ENCODE measurements around the gene PACS2.
"Not testable (repeated sequence)": the region's sequence is repeated elsewhere in the genome, so short reads cannot be mapped to it uniquely, and the experiment has no call there.

PACS2 gene

DNA sequence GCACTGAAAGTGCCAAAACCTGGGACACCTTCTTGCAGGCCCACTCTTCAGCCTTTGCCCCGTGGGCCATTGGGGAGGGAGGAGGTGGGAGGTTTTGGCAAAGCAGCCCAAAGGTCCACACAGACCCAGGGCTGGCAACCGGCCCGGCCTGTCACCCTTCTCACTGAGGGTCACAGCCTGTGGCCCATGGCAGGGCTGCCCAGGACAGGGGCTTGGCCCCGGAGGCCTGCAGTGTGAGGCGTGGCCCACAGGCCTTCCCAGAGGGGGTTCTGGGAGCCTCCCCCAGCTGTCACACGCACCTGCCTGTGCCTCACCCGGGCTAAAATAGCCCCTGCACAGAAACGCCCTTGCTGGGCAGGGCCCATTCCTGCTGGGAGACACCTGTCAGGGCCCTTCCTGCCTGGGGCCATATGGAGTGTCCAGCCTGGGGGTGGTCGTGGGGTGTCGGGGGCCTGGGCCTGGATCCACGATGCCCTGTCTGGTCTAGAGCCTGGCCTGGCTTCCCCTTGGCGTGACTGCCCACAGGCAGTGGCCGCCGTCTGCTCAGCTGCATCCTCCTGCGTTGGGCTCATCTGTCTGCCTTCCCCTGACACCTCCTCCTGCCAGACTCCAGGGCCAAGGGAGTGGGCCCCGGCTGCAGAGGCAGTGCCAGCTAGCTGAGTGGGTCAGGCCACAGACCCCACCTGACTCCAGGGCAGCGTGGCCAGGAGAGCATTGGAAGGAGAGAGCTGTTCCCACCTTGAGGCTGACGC is 19.2 kb downstream of the PACS2 start:
- H3K27ac ChIP-seq: no peak overlapping the region
- in situ Hi-C loops (cut with HindIII; ENCODE audit: low pct_ligation_motif_present, low sequenced_read_pairs): no loop called here

DNA sequence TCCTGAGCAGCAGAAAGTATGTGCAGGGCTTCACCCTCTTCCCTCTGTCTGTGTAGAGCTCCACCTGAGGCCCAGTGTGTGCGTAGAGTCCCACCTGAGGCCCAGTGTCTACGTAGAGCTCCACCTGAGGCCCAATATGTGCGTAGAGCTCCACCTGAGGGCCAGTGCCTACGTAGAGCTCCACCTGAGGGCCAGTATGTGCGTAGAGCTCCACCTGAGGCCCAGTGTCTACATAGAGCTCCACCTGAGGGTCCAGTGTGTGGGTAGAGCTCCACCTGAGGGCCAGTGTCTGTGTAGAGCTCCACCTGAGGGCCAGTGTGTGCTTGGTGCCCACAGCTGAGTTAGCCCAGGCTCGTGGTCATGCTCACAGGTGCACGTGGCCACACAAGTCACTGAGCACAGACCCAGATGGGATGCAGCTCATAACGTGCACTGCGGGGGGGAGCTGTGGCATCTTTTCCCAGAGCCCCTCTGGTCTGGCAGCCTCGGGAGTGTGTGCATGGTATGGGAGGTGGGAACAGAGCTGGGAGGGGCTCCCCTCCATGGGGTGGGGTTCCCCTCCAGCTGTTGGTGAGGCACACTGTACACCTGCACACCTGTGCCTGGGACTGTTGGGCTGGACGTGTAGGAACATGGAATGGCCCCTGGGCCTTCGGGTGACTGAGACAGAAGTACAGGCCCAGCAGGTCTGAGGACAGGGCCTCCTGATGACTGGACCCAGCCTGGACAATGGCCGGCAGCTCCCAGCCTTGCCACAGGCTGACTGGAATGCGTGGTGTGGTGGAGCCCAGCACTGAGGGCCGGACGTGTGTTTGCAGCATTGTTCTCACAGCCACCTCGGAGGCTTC is 20.1 kb downstream of the PACS2 start:
- Histone ChIP-seq H3K27ac (no peak overlapping the region), H3K36me3 (replicated peaks) (no peaks in the 10 kb centered on the region), H3K4me3 (ENCODE audit: low read depth, low read length) (no peak overlapping the region), H3K27me3 (replicated peaks) (no peaks in the 10 kb centered on the region)
- TF ChIP-seq, protein P1, sequence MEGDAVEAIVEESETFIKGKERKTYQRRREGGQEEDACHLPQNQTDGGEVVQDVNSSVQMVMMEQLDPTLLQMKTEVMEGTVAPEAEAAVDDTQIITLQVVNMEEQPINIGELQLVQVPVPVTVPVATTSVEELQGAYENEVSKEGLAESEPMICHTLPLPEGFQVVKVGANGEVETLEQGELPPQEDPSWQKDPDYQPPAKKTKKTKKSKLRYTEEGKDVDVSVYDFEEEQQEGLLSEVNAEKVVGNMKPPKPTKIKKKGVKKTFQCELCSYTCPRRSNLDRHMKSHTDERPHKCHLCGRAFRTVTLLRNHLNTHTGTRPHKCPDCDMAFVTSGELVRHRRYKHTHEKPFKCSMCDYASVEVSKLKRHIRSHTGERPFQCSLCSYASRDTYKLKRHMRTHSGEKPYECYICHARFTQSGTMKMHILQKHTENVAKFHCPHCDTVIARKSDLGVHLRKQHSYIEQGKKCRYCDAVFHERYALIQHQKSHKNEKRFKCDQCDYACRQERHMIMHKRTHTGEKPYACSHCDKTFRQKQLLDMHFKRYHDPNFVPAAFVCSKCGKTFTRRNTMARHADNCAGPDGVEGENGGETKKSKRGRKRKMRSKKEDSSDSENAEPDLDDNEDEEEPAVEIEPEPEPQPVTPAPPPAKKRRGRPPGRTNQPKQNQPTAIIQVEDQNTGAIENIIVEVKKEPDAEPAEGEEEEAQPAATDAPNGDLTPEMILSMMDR (IDR thresholded peaks at IDR 0.05; ENCODE audit: low read depth, low read length, missing control alignments): no peak
- in situ Hi-C loops (cut with HindIII; ENCODE audit: low pct_ligation_motif_present, low sequenced_read_pairs): no loop called here
- no peak for DNase-seq

More for the DNA sequence above, 19.2 kb downstream of the PACS2 start:
- Histone ChIP-seq H3K4me3 (ENCODE audit: low read depth, low read length) (no peak overlapping the region), H3K27me3 (replicated peaks) (no peaks in the 10 kb centered on the region), H3K36me3 (replicated peaks) (no peaks in the 10 kb centered on the region)
- no peak for DNase-seq
- TF ChIP-seq, protein P1 (IDR thresholded peaks at IDR 0.05; ENCODE audit: low read depth, low read length, missing control alignments): no peak

DNA sequence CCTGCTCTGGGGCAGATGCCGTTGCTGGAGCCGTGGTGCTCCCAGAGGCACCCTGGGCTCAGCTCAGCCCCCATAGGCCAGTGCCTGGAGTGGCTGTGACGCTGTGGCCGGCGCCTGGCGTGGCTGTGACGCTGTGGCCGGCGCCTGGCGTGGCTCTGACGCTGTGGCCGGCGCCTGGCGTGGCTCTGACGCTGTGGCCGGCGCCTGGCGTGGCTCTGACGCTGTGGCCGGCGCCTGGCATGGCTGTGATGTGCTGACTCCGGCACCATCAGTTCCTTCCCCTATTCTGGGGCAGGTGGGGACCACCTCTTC is 20.6 kb downstream of the PACS2 start:
- H3K4me3 ChIP-seq (ENCODE audit: low read depth, low read length); H3K27me3 ChIP-seq (replicated peaks); in situ Hi-C loops (cut with HindIII; ENCODE audit: low pct_ligation_motif_present, low sequenced_read_pairs); DNase-seq; H3K27ac ChIP-seq; H3K36me3 ChIP-seq (replicated peaks): not testable (repeated sequence)

DNA sequence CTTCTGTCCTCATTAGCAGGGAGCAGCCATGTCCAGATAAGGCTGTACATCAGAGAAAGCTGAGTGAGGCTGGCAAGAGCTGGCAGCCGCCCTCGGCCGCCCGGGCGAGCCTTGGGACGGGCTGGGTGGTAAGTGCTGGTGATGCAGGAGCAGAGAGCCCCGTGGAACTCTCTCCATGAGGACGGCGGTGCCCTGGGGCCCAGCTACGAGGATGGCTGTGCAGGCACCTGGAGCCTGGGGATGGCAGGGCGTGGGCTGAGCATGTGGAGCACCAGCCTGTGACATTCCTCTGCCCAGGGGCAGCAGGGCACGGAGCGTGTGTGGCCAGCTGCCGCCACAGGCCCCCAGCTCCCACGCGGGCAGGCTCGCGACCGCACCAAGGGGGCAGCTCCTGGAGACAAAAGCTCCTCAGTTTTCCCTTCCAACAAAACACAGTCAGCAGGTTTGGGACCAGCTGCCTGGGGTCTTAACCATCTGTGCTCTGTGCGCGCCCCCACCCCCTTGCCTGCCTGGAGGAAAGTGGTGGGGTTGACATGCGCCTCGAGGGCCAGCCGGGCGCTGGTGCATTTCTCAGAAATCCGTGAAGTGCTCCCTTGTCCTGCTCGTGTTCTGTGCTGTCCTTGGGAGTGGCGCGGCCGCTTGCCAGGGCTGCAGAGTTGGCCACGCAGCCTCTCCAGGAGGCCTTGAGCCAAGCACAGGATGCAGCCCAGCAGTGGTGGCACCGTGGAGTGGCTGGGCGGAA is 21.4 kb downstream of the PACS2 start:
- TF ChIP-seq, protein P1 (IDR thresholded peaks at IDR 0.05; ENCODE audit: low read depth, low read length, missing control alignments): no peak
- H3K4me3 ChIP-seq (ENCODE audit: low read depth, low read length): no peak overlapping the region
- H3K36me3 ChIP-seq (replicated peaks): no peaks in the 10 kb centered on the region
- H3K27ac ChIP-seq: no peak overlapping the region
- no peak for DNase-seq
- in situ Hi-C loops (cut with HindIII; ENCODE audit: low pct_ligation_motif_present, low sequenced_read_pairs): no loop called here
- no peaks in the 10 kb centered on the region for H3K27me3 ChIP-seq (replicated peaks)

DNA sequence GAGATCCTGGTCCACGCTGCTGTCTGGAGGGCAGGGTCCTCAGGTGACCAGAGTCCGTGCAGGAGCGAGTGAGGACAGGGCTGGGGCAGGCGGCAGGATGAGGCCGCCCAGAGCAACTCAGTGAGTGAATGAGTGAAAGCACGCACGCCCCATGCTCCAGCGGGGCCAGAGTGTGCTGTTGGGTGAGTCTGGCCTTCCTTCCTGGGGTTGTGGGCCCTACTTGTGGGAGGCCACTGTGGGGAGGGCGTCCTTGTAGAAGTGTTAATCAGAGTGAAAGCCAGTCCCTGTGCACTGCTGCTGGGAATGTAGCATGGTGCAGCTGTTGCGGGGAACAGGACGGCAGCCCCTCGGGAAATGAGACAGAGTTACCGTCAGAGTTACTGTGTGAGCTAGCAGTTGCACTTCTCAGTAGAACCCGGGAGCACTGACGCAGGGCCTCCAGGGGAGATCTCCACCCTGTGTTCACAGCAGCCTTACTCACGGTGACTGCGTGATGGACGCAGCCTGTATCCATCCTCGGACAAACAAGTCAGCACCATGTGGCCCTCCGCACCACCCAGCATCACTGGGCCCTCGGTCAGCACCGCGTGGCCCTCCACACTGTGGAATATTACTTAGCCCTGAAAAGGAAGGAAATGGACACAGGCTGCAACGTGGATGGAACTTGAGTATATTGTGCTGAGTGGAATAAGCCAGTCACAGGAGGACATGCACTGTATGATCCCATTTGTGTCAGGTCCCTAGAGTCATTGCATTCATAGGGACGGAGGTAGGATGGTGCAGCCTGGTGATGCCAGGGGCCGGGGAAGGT is 22.1 kb downstream of the PACS2 start:
- TF ChIP-seq, protein P1 (IDR thresholded peaks at IDR 0.05; ENCODE audit: low read depth, low read length, missing control alignments): no peak
- in situ Hi-C loops (cut with HindIII; ENCODE audit: low pct_ligation_motif_present, low sequenced_read_pairs): no loop called here
- H3K4me3 ChIP-seq (ENCODE audit: low read depth, low read length): no peak overlapping the region
- no peak for DNase-seq
- no peaks in the 10 kb centered on the region for H3K36me3 ChIP-seq (replicated peaks)
- no peak overlapping the region for H3K27ac ChIP-seq
- H3K27me3 ChIP-seq (replicated peaks): no peaks in the 10 kb centered on the region

Data from brain microvascular endothelial cell (primary cell).